ENCODE measurements around the gene NFIC.
"Not testable (repeated sequence)": the region's sequence is repeated elsewhere in the genome, so short reads cannot be mapped to it uniquely, and the experiment has no call there.

NFIC gene

GRCh38 chr19:3491396-3492119 is 125.2 kb downstream of the NFIC start:
- no peak for DNase-seq (ENCODE audit: low read depth in 2 of 2)

GRCh38 chr19:3492131-3492839 is 125.9 kb downstream of the NFIC start:
- DNase-seq (ENCODE audit: low read depth in 2 of 2) = no peak

- DNase-seq (ENCODE audit: low read depth in 2 of 2) = no peak
These were observed 126.5 kb downstream of the NFIC start for GRCh38 chr19:3492919-3493318.

- DNase-seq (ENCODE audit: low read depth in 2 of 2) = no peak
These were observed 127.3 kb downstream of the NFIC start for GRCh38 chr19:3493651-3494050.

- DNase-seq (ENCODE audit: low read depth in 2 of 2) = no peak
These were observed 127.7 kb downstream of the NFIC start for GRCh38 chr19:3494051-3494450.

GRCh38 chr19:3494559-3494958 is 128.2 kb downstream of the NFIC start:
- DNase-seq (ENCODE audit: low read depth in 2 of 2) = no peak

GRCh38 chr19:3496392-3497273 is 130.2 kb downstream of the NFIC start:
- DNase-seq (ENCODE audit: low read depth in 2 of 2) = no peak

GRCh38 chr19:3497757-3498520 is 131.6 kb downstream of the NFIC start:
- DNase-seq (ENCODE audit: low read depth in 2 of 2) = no peak

- DNase-seq (ENCODE audit: low read depth in 2 of 2) = no peak
These were observed 133.5 kb downstream of the NFIC start for GRCh38 chr19:3499738-3500428.

GRCh38 chr19:3500429-3501101 is 134.2 kb downstream of the NFIC start, which contains the start of gene DOHH:
Gene DOHH (minus strand): TSS chr19:3500674. CDS start chr19:3496814, 3,860 bp downstream.
- DNase-seq (ENCODE audit: low read depth in 2 of 2) = peak; percentile 92 to 93

GRCh38 chr19:3501780-3502179 is 135.4 kb downstream of the NFIC start:
- no peak for DNase-seq (ENCODE audit: low read depth in 2 of 2)

GRCh38 chr19:3503036-3503572 is 136.7 kb downstream of the NFIC start:
- DNase-seq (ENCODE audit: low read depth in 2 of 2) = no peak

GRCh38 chr19:3504735-3505134 is 138.4 kb downstream of the NFIC start:
- DNase-seq (ENCODE audit: low read depth in 2 of 2) = no peak

- peak; percentile 97 to 98 for DNase-seq (ENCODE audit: low read depth in 2 of 2)
These were observed 139.4 kb downstream of the NFIC start, which contains the start of gene FZR1 for GRCh38 chr19:3505598-3506383. Gene FZR1 (plus strand): TSS chr19:3506311. CDS start chr19:3522990, 16,679 bp downstream.

GRCh38 chr19:3506384-3507340 is 140.3 kb downstream of the NFIC start:
- DNase-seq (ENCODE audit: low read depth in 2 of 2) = no peak

GRCh38 chr19:3507371-3508120 is 141.2 kb downstream of the NFIC start:
- no peak for DNase-seq (ENCODE audit: low read depth in 2 of 2)

GRCh38 chr19:3508121-3508661 is 141.8 kb downstream of the NFIC start:
- not testable (repeated sequence) for DNase-seq (ENCODE audit: low read depth in 2 of 2)
